Erythroblast (primary cell): ENCODE data around the gene RARG.

Experiments used
- GATA1 ChIP-seq: IDR thresholded peaks from 2 replicates; pipeline ENCODE4 v1.6.1; 2011; ENCODE audit warnings: low read depth, mild to moderate bottlenecking, control low read depth, low read length, moderate library complexity
- POLR2A ChIP-seq: IDR thresholded peaks from 2 replicates; pipeline ENCODE4 v1.6.1; 2011; ENCODE audit warnings: mild to moderate bottlenecking, low read length

DNA sequence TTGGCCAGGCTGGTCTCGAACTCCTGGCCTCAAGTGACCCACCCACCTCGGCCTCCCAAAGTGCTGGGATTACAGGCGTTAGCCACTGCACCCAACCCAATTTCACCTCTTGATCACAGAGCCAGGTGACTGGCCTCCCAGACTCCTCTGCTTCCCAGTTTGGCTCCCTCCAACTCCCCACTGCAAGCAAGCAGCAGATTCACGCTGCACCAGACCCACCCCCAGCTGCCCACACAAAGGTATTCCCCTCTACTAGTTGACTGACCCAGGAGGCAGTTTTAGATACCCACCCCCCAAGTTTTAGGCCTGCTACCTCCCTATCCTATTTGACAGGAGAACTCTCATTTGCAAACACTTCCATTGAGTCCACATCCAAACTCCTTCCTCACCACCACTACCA lies 5.2 kb downstream of the RARG start:
- TF ChIP-seq POLR2A (no peak), GATA1 (no peak)
